GM19467 (cell line): Measurements from ENCODE around the gene BACH2.

ENCODE experiments used
- ATAC-seq: cut with Tn5 transposase; IDR thresholded peaks from one replicate; pipeline ENCODE4 v1.9.1; 2021; ENCODE audit warnings: mild to moderate bottlenecking, moderate library complexity; ENCODE audit not compliant: unreplicated experiment

The BACH2 gene

DNA sequence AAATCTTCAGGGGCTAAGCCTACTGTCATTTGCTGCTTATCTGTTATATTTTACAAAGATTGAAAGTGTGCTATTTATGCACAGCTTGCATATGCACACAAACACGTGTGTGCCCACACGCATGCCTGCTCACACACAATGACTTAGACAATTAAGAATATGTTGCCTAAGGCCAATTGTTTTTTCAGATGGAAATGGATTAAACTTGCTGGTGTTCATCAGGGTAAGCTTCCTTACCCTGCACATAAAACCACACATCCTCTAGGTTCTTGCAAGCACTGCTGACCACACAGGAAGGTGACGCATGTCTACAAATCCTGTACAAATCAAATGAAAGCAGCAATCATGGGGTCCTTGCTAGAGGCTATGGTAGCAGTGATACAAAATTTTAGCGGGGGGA, 344.0 kb downstream of the BACH2 start:
- ATAC-seq = no peak

DNA sequence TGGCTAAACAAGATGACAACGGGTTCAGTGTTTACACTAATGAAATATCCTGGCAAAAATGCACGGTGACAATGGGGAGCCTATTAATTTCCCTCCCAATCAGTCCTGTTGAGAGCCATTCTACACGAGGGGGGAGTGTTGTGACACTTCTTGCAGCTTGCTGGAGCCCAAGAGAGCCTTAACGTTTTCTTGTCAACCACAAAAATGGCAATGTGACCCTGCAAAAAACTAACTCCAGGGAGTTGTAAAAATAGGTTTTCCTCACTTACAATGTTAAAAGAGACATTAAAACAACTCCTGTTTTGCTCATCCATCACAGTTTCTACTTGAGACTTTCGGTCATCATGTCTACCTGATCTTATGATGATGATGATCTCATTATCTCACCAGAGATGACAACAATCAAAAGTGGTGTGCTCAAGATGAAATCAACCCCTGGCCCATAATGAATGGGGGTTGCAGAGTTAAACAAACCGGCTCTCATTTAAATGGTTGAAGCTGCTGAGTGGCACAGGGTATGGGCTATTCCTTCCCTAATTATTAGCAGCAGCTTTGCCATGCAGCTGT, 344.5 kb downstream of the BACH2 start:
- no peak for ATAC-seq

DNA sequence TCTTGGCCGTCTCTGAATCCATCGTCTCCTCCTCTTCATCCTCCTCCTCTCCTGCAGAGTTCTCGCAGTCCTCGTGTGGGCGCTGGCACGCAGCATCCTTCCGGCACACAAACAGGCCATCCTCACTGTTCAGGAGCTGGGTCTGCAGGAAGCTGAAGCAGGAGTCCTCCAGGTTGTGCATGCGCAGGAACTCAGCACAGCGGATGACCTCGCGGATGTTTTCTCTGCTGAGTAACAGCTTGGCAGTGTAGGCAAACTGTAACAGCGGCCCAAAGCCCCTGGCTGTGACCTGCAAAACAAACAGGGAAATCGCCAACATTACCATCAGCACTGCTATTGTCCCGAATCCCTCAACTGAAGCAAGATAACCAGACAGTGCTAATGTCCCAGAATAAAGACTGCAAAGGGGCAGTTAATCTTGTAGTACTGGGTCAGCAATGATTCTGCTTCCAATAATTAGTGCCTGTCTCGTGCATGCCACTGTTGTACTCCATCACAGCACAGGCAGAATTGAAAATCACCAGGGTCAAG, 345.0 kb downstream of the BACH2 start:
- ATAC-seq = no peak

DNA sequence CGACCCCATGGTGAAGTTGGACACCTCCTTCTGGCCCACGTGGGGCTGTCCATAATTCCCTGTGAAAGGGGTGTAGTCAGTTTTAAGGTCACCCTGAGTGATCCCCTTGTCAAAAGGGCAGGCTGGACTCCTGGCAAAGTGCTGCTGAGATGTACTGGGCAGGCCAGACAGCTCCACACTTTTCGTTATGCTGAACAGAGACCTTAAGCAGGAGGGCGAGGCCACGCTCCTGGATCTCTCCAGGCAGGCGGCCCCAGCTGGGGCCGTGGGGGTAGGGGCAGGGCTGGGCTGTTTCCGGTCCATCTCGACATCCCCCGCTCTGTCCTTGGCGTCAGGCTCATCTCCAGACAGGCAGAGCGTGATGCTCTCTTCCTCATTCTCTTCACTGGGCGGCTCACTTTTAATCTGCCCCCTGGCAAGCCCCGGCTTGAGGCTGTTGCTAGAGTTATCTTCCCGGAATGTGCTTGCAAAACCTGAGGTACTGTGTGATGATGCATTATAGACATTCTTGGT, 345.7 kb downstream of the BACH2 start:
- ATAC-seq = no peak

DNA sequence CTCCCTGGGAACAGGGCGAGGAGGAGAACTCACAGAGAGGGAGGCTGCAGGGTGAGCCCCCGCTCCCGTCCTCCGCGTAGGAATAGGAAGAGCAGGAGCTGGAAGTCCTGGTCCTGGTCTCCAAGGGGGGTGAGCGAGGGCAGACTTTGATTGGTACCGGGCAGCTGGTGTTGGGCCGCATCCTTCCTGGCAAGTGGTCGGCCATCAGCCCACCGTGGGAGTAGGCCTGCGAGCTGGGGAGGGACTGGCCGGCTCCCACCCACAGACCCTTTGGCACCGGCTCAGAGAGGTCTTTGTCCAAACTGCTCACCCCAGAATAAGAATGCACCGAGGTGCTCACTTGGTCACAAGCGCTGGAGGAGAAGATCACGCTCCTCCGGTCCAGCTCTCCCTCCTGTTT, 346.2 kb downstream of the BACH2 start:
- ATAC-seq = no peak

DNA sequence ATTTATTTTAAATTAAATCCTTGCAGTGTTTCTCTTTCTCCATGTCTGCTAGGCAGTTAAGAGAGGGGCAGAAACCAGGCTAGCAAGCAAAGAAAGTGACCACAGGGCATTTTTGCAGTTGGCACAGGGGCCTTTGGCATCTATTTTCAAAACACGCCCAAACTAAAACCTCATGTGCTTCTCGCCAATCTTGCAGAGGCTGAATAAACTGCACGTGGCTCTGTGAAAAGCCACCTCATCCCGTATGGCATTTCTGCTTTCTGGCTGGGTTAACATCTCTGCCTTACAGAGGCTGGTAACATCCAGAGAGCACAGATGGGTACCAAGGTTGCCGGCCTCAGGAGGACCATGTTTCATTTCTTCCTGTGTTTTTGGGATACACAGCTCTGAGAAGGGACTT, 347.8 kb downstream of the BACH2 start:
- no peak for ATAC-seq

DNA sequence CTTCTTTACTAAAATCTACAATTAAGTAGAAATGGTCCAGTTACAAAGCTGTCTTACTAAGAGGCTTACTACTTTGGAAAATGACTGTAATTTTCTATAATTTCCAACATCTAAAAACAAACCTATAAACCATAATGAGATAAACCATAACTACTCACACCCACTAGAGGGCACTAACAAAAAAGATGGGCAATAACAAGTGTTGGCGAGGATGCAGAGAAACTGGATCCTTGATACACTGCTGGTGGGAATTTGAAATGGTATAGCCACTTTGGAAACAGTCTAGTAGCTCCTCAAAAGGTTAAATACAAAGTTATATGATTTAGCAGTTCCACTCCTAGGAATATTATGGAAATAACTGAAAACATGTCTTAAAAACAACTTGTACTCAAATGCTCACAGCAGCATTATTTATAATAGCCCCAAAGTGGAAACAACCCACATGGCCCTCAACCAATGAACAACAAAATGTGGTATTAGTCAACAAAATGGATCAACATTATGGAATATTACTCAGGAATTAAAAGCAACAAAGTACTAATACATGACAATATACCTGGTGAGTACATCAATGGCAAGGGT, 351.7 kb downstream of the BACH2 start:
- no peak for ATAC-seq

DNA sequence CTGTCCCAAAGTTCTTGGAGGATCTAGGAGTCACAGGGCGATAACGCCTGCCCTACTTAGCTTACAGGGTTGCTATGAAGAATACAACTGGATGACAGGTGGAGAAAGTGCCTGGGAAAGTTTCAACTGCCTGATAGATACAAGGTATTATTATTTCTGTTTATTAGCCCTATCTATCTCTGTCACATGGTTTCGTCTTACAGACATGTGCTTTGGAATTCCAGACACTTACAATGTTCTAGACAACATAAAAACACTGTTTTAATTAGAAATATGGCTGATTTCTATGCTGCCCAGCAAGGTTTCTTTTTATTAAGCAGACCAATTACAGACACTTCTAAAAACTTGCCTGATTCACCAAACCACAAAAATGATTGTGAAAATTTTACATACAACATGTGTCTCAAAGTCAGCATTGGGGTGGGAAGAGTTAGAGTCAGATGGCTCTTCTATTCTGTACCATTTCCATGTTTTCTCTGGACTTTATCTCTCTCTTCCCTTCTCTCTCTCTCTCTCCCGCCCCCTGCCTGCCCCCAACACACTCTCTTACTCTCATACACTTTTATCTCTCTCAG, 352.4 kb downstream of the BACH2 start:
- ATAC-seq = no peak

DNA sequence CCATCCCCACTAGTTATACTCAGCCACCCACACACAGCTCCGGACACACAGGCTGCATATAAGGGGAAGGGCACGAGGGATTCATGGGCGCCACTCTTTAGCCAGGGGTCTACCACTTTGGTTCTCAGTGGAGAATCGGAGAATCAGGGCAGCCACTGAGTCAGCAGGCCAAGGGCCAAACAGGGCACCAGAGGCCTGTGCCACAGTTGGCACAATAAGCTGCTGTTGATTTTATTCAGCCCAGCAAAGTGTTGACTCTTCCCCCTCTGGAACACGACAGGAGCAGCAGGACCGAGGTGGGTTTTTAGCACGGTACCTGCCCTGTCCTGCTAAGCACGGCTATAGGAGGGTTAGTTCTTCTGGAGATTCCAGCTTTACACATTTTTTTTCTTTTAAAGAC, 354.0 kb downstream of the BACH2 start:
- ATAC-seq = no peak

DNA sequence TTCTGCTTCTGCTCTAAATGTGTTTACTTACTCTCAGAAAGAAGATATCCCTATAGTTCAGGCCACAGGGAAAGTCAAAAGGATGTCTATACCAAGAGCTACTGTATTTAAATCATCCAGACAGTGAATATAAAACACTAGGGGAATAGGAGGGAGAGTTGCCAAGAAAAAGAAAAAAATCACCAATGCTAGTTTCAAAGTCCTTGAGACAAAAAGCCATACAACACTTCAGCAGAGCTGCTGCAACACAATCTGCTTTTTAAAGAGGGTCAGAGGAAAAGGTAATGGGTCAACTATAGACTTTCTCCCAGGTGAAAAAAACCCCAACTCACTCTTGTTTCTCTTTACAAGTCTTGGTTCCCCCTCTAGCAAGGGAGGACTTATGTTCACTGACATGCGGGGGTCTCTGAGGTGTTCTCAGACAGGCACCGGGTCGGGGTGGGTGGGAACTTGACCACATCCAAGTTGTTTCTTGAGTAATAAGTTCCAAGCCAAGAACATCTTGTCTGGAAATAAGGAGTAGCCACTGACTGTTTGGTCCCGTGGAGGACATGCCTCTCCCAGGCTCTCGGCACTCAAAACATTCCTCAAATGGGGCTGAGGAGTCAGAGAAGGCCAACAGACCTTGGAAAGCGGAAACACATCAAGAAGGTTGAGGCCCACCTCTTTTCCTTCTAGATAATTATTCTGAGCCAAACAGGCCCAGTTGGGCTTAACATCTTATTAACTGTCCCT, 354.7 kb downstream of the BACH2 start:
- ATAC-seq = no peak

DNA sequence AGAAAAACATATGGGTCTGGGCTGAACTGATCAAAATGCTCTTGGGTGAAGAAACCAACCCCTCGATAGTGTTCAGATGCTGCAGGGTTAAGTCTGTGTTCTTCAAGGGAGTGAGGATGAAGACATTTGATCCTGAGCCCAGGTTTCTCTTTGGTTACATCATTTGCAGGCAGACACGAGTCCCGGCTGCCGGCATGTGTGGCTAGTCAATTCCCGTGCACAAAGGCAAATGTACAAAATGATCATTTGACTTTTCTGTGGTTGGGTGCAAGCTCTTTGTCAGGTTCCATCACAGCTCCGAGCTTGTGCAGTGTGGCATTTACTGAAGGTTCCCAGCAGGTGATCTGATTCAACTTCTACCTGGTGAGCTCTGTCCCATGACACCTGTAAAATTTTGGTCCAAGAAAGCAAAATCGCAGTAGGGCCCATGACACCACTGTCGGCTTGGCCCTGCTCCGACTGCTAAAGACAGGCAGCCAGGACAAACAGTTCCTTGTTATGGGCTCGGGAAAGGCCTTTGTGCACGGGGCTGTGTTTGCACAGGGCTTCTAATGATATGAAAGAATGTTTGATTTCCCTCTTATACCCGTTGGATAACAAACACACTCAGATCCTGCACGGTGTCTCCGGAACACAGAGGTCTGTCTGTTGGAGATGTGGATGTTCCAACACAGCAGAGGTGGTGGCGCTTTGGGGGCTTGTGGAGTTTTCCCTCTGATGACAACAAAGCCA, 355.4 kb downstream of the BACH2 start:
- no peak for ATAC-seq

DNA sequence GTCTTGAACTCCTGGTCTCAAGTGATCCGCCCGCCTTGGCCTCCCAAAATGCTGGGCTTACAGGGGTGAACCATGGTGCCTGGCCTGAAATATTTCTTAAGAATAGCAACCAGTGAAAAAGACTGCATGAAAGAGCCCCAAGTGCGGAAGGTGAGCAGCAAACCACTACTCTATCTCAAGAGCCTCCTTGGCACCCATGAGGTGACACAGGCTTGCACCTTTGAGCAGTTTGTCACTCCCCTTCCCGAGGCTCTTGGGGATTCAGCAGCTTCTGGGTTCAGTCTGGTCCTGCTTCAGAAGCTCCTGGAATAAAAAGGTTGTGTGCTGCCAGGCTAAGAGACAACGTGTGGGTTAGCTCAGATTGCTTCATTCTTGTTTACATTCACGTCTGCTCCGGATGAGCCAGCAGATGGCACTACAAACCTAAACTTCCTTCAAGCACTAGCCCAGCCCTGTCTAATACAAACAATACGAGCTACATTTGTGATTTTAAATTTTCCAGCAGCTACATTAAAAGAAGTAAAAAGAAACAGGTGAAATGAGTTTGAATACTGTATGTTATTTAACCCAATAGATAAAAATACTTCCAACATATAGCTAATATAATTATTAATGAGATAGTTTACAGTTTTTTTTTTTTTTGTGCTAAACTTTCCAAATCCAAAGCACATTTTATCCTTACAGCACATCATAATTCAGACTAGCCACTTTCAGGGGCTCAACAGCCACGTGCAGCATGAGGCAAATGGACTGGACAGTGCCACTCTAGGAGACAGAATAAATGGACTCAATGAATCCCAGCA, 356.2 kb downstream of the BACH2 start:
- no peak for ATAC-seq

DNA sequence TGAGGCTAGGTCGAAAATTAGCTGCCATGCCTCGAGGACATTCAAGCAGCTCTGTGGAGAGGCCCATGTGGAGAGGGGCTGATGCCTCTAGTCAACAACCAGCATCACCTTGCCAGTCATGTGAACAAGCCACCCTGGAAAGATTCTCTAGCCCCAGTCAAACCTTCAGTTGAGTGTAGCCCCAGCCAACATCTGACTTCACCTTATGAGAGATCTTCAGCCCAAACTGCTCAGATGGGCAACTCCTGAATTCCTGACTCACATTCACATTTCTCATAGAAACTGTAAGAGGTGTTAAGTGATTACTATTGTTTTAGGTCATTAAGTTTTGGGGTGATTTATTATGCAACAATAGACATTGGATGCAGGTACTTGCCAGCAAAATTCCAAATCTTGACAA, 357.5 kb downstream of the BACH2 start:
- no peak for ATAC-seq

DNA sequence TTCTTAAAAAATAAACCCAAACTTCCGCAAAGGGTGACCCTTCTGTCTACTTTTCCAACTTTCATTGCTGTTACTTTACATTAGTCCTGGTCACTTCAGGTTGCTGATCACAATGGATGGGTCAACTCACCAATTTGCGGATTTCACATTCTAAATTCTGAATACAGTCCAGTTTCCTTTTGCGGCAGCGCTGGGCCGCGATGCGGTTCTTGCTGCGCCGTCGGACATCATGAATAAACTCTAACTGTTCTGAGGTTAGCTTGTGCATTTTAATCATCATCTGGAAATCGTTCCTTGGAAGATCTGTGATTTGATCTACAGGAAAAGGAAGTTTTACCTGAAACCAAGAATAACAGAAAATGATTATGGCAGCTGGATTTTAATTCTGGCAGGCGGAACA, 358.6 kb downstream of the BACH2 start:
- ATAC-seq = no peak

DNA sequence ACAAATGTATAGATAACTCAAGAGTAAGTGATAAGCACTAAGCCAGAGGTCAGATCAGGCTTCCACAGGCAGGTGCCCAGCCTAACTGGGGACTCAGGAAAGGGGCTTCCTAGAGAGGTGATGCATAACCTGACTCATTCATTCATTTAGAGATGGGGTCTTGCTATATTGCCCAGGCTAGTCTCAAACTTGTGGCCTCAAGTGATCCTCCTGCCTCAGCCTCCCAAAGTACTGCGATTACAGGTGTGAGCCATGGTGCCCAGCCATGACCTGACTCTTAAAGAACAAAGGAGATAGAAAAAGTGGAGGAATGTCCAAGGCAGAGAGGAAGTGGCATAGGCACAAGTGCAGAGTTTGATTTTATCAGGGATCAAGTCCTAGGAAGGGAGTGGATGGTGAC, 360.5 kb downstream of the BACH2 start:
- no peak for ATAC-seq

DNA sequence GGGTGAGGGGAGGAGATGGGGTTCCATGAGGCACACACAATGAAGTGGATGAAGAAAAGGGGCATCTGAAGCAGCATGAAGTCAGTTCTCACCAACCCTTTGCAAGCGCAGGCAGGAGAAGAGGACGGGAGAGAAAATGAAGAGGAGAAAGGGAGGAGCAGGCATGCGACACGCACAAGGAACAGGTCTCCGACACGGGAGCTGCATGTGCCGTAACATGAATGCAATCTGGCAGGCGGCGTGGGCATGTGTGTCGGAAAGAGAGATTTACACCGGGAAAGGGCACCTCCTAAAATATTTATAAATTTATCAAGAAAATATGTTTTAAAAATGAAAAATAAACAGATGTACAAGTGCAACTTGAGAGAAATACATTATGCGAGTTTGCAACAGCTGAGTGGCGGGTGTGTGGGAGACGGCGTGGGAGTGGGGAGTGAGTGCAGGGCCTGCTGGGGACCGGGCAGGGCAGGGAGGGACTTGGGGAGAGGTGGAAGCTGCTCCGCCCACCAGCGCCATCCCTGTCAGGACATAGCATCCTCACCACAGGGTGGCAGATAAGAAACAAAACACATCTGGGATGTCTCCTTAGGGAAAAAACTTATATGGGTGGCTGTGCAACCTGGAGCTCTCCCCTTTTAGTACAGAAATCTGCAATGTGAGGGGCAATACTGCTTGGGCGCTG, 361.8 kb downstream of the BACH2 start:
- no peak for ATAC-seq

DNA sequence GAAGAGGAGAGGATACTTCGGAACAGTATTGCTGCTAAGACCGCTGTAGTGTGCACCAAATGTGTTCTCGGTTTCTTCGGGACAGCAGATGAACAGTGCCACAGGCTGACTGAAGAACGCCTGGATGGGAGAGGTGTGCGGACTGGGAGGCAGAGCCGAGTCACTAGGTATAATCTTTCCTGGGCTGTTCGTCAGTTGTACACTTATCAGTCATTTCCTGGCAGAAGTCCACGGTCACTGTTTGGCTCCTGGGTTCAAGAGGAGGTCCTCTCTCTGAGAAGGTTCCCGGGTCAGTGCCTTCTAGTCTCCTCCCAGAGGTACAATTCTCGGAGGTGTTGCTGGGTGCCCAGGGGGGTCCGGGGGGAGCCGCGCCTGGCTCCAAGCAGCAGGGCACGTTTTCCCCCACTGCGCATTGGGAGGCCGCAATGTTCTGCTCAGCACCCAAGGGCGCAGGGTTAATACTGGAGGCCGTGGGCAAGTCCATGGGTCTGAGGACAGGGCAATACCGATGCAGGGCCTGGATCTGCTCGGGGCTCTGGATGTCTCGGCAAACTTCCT, 364.3 kb downstream of the BACH2 start:
- ATAC-seq = no peak

DNA sequence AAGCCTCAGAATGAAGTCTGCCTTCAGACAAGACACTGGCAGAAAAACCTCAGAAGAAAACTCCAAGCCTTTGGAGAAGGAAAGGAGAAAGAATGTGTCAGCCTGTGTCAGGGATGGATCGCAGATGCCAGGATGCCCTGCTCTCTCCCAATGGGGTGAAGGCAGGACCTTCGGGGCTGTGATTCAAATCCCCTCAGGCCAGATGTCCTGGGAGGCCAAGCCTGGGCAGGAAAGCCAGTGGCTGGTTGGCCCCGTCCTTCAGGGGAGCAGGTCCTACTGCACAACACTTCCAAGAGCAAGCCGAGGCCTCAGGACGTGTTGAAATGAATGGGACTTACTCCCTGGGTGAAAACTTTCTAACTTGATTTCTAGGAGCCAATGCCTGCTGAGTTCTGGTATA, 365.9 kb downstream of the BACH2 start:
- no peak for ATAC-seq

DNA sequence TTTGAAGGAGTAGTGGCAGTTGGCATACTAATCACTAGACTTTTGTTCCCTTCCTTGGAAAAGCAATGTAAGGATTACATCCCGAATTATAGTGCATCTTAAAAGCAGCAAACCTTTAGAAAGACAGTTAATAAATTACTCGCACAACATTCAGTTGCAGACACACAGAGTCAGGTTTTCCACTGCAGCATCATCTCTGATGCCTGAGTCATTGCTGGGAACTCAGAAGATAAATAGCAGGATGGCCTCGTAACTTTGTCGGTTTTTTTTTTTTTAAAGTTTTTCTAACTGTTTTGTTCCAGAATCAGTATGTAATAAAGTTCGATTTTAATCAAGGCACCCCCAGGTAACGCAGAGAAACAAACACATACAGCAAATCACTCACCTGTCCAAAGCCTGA, 368.0 kb downstream of the BACH2 start:
- ATAC-seq = no peak
